T-cell (primary cell): ENCODE measurements around the gene KDM8. TPM values are rescaled to one million over a fixed set of nuclear protein-coding genes. Genes with fewer than 3 reads are reported as not detected.

Experiments
- ATAC-seq, 4 experiments: fragments of 200-7000 bp in 3 of 4; fragments of 150-1000 bp in 1 of 4; cut with Tn5 transposase; replicated peaks in 1 of 4; 1 replicate in 3 of 4; 2 replicates in 1 of 4; pipeline ENCODE4 v1.10.0; 2021; ENCODE audit warnings: moderate library complexity in 3 of 4, mild to moderate bottlenecking in 2 of 4, moderate number of reproducible peaks in 1 of 4
- CTCF ChIA-PET, 2 donors: fragments of 300-600 bp; sonication (Branson Sonifier 250); formaldehyde crosslinking; loops; one replicate each; lab custom pipeline; 2022; ENCODE audit warnings: antibody characterized with exemption in 2 of 2; lab: Charles Lee
- POLR2A ChIA-PET, 2 donors: fragments of 300-600 bp; sonication (Branson Sonifier 250); formaldehyde crosslinking; loops; one replicate each; lab custom pipeline; 2022; ENCODE audit warnings: antibody characterized with exemption in 2 of 2; lab: Charles Lee
- DNase-seq, 35 experiments: peaks; one replicate each; pipeline versions ENCODE4 v3.0.0 to v3.0.0-alpha.2; 2013 to 2023
- H3K27ac ChIP-seq: one replicate; pipeline ENCODE4 v1.5.1; 2013; ENCODE audit warnings: low read length
- H3K27me3 ChIP-seq, 2 experiments: replicated peaks in 1 of 2; 1 replicate in 1 of 2; 2 replicates in 1 of 2; pipeline versions ENCODE4 v1.6.1 to v1.7.0; 2013; ENCODE audit warnings: low read length in 1 of 2, mixed read lengths in 1 of 2; ENCODE audit not compliant: control insufficient read depth in 2 of 2, insufficient read depth in 2 of 2; ENCODE audit errors: extremely low read depth in 1 of 2
- H3K36me3 ChIP-seq, 2 donors: 1 replicate in 1 of 2; 2 replicates in 1 of 2; pipeline versions ENCODE4 v1.6.1 to v1.7.0; 2013; ENCODE audit warnings: low read length in 1 of 2; ENCODE audit not compliant: control insufficient read depth in 2 of 2, insufficient read depth in 1 of 2; ENCODE audit errors: extremely low read depth in 1 of 2
- H3K4me1 ChIP-seq, 2 experiments: 1 replicate in 1 of 2; 2 replicates in 1 of 2; pipeline versions ENCODE4 v1.6.1 to v1.7.0; 2013; ENCODE audit warnings: low read length in 2 of 2, mixed read lengths in 1 of 2; ENCODE audit not compliant: insufficient read depth in 2 of 2, control insufficient read depth in 1 of 2; ENCODE audit errors: extremely low read depth in 1 of 2
- H3K4me3 ChIP-seq, 2 donors: 1 replicate in 1 of 2; 2 replicates in 1 of 2; pipeline versions ENCODE4 v1.5.1 to v1.7.0; 2013; ENCODE audit warnings: mild to moderate bottlenecking in 2 of 2, low read length in 1 of 2, moderate library complexity in 1 of 2; ENCODE audit not compliant: control insufficient read depth in 1 of 2; ENCODE audit errors: extremely low read depth in 1 of 2
- H3K9me3 ChIP-seq: 2 replicates; pipeline ENCODE4 v1.7.0; 2013
- H3K27ac Mint-ChIP-seq, 2 donors: one replicate each; pipeline ENCODE4 v1.8.0; 2020 to 2021; ENCODE audit warnings: mild to moderate bottlenecking in 2 of 2, mixed read lengths in 2 of 2
- H3K27me3 Mint-ChIP-seq, 2 donors: one replicate each; pipeline ENCODE4 v1.8.0; 2021 to 2022; ENCODE audit warnings: mixed read lengths in 2 of 2
- H3K36me3 Mint-ChIP-seq: one replicate; pipeline ENCODE4 v1.8.0; 2021; ENCODE audit warnings: mixed read lengths
- H3K4me1 Mint-ChIP-seq, 3 donors: one replicate each; pipeline ENCODE4 v1.8.0; 2020 to 2022; ENCODE audit warnings: mixed read lengths in 3 of 3, mild to moderate bottlenecking in 1 of 3
- H3K4me3 Mint-ChIP-seq, 3 donors: one replicate each; pipeline ENCODE4 v1.8.0; 2020 to 2022; ENCODE audit warnings: mild to moderate bottlenecking in 3 of 3, mixed read lengths in 3 of 3, moderate library complexity in 3 of 3
- H3K9me3 Mint-ChIP-seq, 3 donors: one replicate each; pipeline ENCODE4 v1.8.0; 2020 to 2022; ENCODE audit warnings: mixed read lengths in 3 of 3
- WGBS: methylation state at CpG from one replicate; pipeline ENCODE4 v1.1.5; 2013; ENCODE audit warnings: missing lambda C conversion rate; ENCODE audit not compliant: insufficient coverage; 5-methylcytosine and 5-hydroxymethylcytosine counted together
- total RNA-seq, 35 experiments: library from RNA in 6 of 35; stranded (reverse) in 6 of 35; fragments of 120-200 nt in 1 of 35; gene quantifications; one replicate each; pipeline versions ENCODE4 v1.2.1 to v1.2.4 and lab custom pipeline; 2013 to 2026

KDM8 gene
- total RNA-seq, 5 donors from 2014 or later (not counting 1 experiment from before 2014, with no cell fraction given): 13.4 to 25.6 (median 23.5) TPM

GRCh38 chr16:27165576-27165975, 37.8 kb upstream of the KDM8 start:
- H3K4me3 ChIP-seq: no peak overlapping the region
- DNase-seq (no peak), ATAC-seq (no peak)
- peaks cover 0 to 6% (median 0%) of the 10 kb centered on the region in 3 donors for H3K9me3 Mint-ChIP-seq
- no peaks in the 10 kb centered on the region for H3K36me3 Mint-ChIP-seq
- H3K27ac ChIP-seq: no peak overlapping the region
- no peaks in the 10 kb centered on the region for H3K9me3 ChIP-seq
- H3K4me1 ChIP-seq: peaks cover 11 to 27% of the 10 kb centered on the region in 2 experiments
- H3K27me3 Mint-ChIP-seq: no peaks in the 10 kb centered on the region
- no peaks in the 10 kb centered on the region for H3K36me3 ChIP-seq
- H3K27ac Mint-ChIP-seq: no peak overlapping the region
- POLR2A ChIA-PET: interaction anchor here in 1 of 2 donors (0.6 kb wide), 1 partner anchor 24 kb away, joined by 4 read pairs; no protein-coding TSS in a partner anchor
- no peaks in the 10 kb centered on the region for H3K27me3 ChIP-seq
- peaks cover 33 to 40% (median 34%) of the 10 kb centered on the region in 3 donors for H3K4me1 Mint-ChIP-seq
- H3K4me3 Mint-ChIP-seq: no peak overlapping the region
- CTCF ChIA-PET: interaction anchor here (0.7 to 0.9 kb wide), 3 partner anchors 8 to 81 kb away, joined by 3 read pairs; no protein-coding TSS in a partner anchor
- WGBS: 86% methylated on average over 1 of the region's 3 CpGs

DNA sequence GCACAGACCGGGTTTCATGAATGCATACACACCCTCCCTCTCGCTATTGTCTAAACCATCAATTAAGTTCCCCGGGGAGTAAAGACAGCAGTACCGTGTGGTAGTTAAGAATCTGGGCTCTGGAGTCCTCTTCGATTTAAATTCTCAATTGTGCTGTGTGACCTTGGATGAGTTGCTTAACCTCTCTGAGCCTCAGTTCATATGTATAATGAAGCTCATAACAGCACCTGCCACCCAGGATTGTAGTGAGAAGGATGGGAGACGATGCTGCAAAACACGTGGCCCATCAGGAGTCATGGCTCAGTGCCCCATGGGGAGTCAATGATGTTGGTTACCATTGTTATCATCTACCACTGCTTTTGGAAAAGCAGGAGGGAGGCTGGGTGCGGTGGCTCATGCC, 34.5 kb upstream of the KDM8 start:
- H3K27ac Mint-ChIP-seq: peak overlapping the region; percentile 45 to 88
- peaks cover 23 to 57% of the 10 kb centered on the region in 2 experiments for H3K4me1 ChIP-seq
- H3K27ac ChIP-seq: peak overlapping the region; percentile 22
- ATAC-seq: no peak
- WGBS: 100% methylated on average over 2 of the region's 8 CpGs
- peaks cover 64 to 70% (median 65%) of the 10 kb centered on the region in 3 donors for H3K4me1 Mint-ChIP-seq
- CTCF ChIA-PET: interaction anchor here (0.6 to 2.9 kb wide), 10 partner anchors 10 to 1453 kb away, joined by 3 to 32 read pairs (median 10); partner anchors contain the start of genes GTF3C1 (in 1 of the 2), KATNIP (in 1 of the 2) and KDM8 (in 1 of the 2)
- H3K4me3 ChIP-seq: no peak overlapping the region
- H3K36me3 ChIP-seq: no peaks in the 10 kb centered on the region
- H3K27me3 Mint-ChIP-seq: no peaks in the 10 kb centered on the region
- no peaks in the 10 kb centered on the region for H3K36me3 Mint-ChIP-seq
- H3K9me3 Mint-ChIP-seq: peaks cover 3 to 4% (median 3%) of the 10 kb centered on the region in 3 donors
- POLR2A ChIA-PET: interaction anchor here (0.6 kb wide), 3 partner anchors 11 to 258 kb away, joined by 3 read pairs; no protein-coding TSS in a partner anchor
- DNase-seq: no peak
- H3K9me3 ChIP-seq: no peaks in the 10 kb centered on the region
- H3K4me3 Mint-ChIP-seq: peak overlapping the region in 1 of 3 donors; percentile 43
- H3K27me3 ChIP-seq: no peaks in the 10 kb centered on the region

- Mint-ChIP-seq H3K36me3 (no peaks in the 10 kb centered on the region), H3K9me3 (peaks cover 3 to 4% (median 3%) of the 10 kb centered on the region in 3 donors), H3K4me3 (peak overlapping the region; percentile 7 to 43 (median 18)), H3K27me3 (no peaks in the 10 kb centered on the region), H3K27ac (peak overlapping the region; percentile 45 to 88), H3K4me1 (peaks cover 72 to 78% (median 73%) of the 10 kb centered on the region in 3 donors)
- DNase-seq: peak; percentile 28 to 89 (median 74)
- Histone ChIP-seq H3K36me3 (no peaks in the 10 kb centered on the region), H3K27me3 (no peaks in the 10 kb centered on the region), H3K27ac (peak overlapping the region; percentile 40), H3K4me3 (peak overlapping the region; percentile 8 to 11), H3K9me3 (no peaks in the 10 kb centered on the region), H3K4me1 (peaks cover 31 to 65% of the 10 kb centered on the region in 2 experiments)
- 0% methylated on average over 4 of the region's 6 CpGs for WGBS
- peak; percentile 83 to 93 (median 85) for ATAC-seq
- POLR2A ChIA-PET: interaction anchor here (0.6 to 1.5 kb wide), 7 partner anchors 12 to 233 kb away, joined by 3 to 12 read pairs (median 4); partner anchors contain the start of genes KDM8 (in 2 of the 2) and IL21R (in 1 of the 2)
- CTCF ChIA-PET: interaction anchor here (0.6 to 2.9 kb wide), 19 partner anchors 10 to 1452 kb away, joined by 3 to 32 read pairs (median 4); partner anchors contain the start of genes GTF3C1 (in 1 of the 2), KATNIP (in 1 of the 2) and KDM8 (in 1 of the 2)
These were observed 33.7 kb upstream of the KDM8 start for GRCh38 chr16:27169511-27170071.

DNA sequence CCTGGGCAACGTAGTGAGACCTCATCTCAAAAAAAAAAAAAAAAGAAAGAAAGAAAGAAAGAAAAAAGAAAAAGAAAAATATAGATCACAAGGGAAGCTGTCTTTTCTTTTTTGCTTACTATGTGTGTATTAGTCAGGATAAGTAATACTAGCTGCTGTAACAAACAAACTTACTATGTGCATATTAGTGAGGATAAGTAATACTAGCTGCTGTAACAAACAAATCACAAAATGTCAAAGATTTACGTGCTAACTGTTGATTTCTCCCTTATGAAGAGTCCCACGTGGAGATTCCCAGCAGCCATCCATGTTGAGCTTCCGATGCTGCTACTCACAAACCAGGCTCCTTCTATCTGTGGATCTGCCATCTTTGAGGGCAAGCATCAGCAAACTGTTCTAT, 31.7 kb upstream of the KDM8 start:
- H3K9me3 ChIP-seq: no peaks in the 10 kb centered on the region
- ATAC-seq (no peak), DNase-seq (no peak)
- WGBS: no CpG with 5 or more reads among the region's 4 CpGs
- Mint-ChIP-seq H3K4me1 (peaks cover 78 to 88% (median 85%) of the 10 kb centered on the region in 3 donors), H3K27ac (peak overlapping the region; percentile 71 to 87), H3K36me3 (no peaks in the 10 kb centered on the region), H3K4me3 (peak overlapping the region in 1 of 3 donors; percentile 46), H3K27me3 (no peaks in the 10 kb centered on the region), H3K9me3 (peaks cover 3 to 4% (median 3%) of the 10 kb centered on the region in 3 donors)
- no peak overlapping the region for H3K27ac ChIP-seq
- H3K4me3 ChIP-seq: no peak overlapping the region
- no peaks in the 10 kb centered on the region for H3K27me3 ChIP-seq
- ChIA-PET POLR2A (interaction anchor here (0.6 to 0.7 kb wide), 3 partner anchors 60 to 1076 kb away, joined by 6 to 11 read pairs (median 9); no protein-coding TSS in a partner anchor), CTCF (interaction anchor here (0.6 to 2.8 kb wide), 7 partner anchors 25 to 288 kb away, joined by 3 to 14 read pairs (median 4); no protein-coding TSS in a partner anchor)
- H3K4me1 ChIP-seq: peaks cover 35 to 68% of the 10 kb centered on the region in 2 experiments
- H3K36me3 ChIP-seq: no peaks in the 10 kb centered on the region

DNA sequence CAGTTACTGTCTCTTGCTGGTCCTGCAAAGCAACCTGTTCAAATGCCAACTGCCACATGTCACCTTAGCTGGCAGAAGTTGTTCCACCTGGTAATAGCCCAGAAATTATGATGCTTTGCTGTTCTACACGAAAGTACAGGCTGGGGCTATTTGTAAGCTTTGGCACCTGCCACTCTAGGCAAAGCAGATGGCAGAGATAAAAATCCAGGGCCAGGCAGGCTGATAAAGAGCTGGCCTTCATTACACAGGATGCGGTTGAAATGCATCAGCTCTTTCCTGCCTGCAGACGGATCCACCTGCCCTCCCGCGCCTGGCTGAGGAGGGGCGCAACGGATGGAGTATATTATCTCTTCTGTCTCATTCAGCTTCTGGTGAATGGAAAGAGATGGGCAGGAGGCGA, 29.3 kb upstream of the KDM8 start:
- Histone ChIP-seq H3K9me3 (no peaks in the 10 kb centered on the region), H3K36me3 (no peaks in the 10 kb centered on the region), H3K27ac (peak overlapping the region; percentile 73), H3K4me3 (peak overlapping the region in 1 of 2 donors; percentile 11), H3K4me1 (peaks cover 40 to 69% of the 10 kb centered on the region in 2 experiments), H3K27me3 (no peaks in the 10 kb centered on the region)
- ATAC-seq (peak; percentile 33 to 71 (median 69)), DNase-seq (peak; percentile 43 to 78 (median 60))
- Mint-ChIP-seq H3K4me3 (peak overlapping the region in 2 of 3 donors; percentile 24 to 68), H3K27me3 (no peaks in the 10 kb centered on the region), H3K4me1 (peaks cover 72 to 90% (median 76%) of the 10 kb centered on the region in 3 donors), H3K9me3 (peaks cover 3 to 4% (median 3%) of the 10 kb centered on the region in 3 donors), H3K36me3 (no peaks in the 10 kb centered on the region), H3K27ac (peak overlapping the region; percentile 71 to 95)
- POLR2A ChIA-PET: interaction anchor here (0.6 to 0.9 kb wide), 4 partner anchors 30 to 377 kb away, joined by 3 to 8 read pairs (median 4); no protein-coding TSS in a partner anchor
- WGBS: 0% methylated on average over 2 of the region's 8 CpGs
- CTCF ChIA-PET: interaction anchor here (0.8 to 1.2 kb wide), 10 partner anchors 9 to 273 kb away, joined by 3 to 10 read pairs (median 4); no protein-coding TSS in a partner anchor

DNA sequence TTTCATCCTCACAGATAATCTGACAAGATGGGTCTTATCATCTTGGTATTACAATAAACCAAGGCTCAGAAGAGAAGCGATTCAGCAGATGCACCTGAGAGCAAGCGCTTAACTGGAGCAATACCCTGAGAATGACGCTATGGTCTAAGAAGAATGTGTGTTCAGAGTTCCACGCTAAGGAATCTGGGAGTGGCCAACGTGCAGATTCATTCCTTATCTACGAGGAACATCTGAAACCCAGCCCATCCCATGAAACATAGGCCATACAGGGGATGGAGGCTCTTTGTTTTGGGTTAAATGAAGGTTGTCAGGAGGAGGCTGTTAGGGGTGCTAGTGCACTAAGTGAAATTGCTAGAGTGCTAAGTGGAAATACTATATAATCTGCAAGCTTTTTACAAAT, 28.5 kb upstream of the KDM8 start:
- ChIA-PET POLR2A (interaction anchor here (0.7 to 0.8 kb wide), 2 partner anchors 231 to 376 kb away, joined by 3 to 4 read pairs; no protein-coding TSS in a partner anchor), CTCF (no interaction called here)
- no peaks in the 10 kb centered on the region for H3K27me3 ChIP-seq
- peaks cover 43 to 69% of the 10 kb centered on the region in 2 experiments for H3K4me1 ChIP-seq
- DNase-seq (no peak), ATAC-seq (no peak)
- no peak overlapping the region for H3K27ac ChIP-seq
- Mint-ChIP-seq H3K36me3 (no peaks in the 10 kb centered on the region), H3K4me1 (peaks cover 73 to 90% (median 77%) of the 10 kb centered on the region in 3 donors), H3K27ac (peak overlapping the region; percentile 71 to 95), H3K27me3 (no peaks in the 10 kb centered on the region), H3K9me3 (peaks cover 3 to 4% (median 3%) of the 10 kb centered on the region in 3 donors), H3K4me3 (no peak overlapping the region)
- WGBS: 100% methylated on average over 1 of the region's 6 CpGs
- H3K9me3 ChIP-seq: no peaks in the 10 kb centered on the region
- H3K4me3 ChIP-seq: no peak overlapping the region
- H3K36me3 ChIP-seq: no peaks in the 10 kb centered on the region
